SK-N-SH treated with all-trans-retinoic acid at 6 μM for 48 hours (cell line): ENCODE data around the gene ISX.

Experiments used
- ARNTL ChIP-seq: fragments of 450-650 bp; formaldehyde crosslinking; IDR thresholded peaks from 2 replicates; pipeline ENCODE4 v1.5.0; 2020; ENCODE audit warnings: low read depth, mild to moderate bottlenecking, moderate library complexity, borderline replicate concordance
- BACH2 ChIP-seq: fragments of 250-450 bp; sonication (Bioruptor Pico); IDR thresholded peaks from 2 replicates; pipeline ENCODE4 v1.9.0; 2021; ENCODE audit warnings: mild to moderate bottlenecking, borderline replicate concordance
- ESRRG ChIP-seq: fragments of 250-450 bp; sonication (Bioruptor Pico); IDR thresholded peaks from 2 replicates; pipeline ENCODE4 v1.6.1; 2021; ENCODE audit warnings: mild to moderate bottlenecking
- PATZ1 ChIP-seq: fragments of 250-450 bp; sonication (Bioruptor Pico); IDR thresholded peaks from 2 replicates; pipeline ENCODE4 v1.8.0; 2020; ENCODE audit warnings: mild to moderate bottlenecking, moderate library complexity, borderline replicate concordance
- POU6F1 ChIP-seq: fragments of 250-450 bp; sonication (Bioruptor Pico); IDR thresholded peaks from 2 replicates; pipeline ENCODE4 v1.8.0; 2021; ENCODE audit warnings: low read depth, mild to moderate bottlenecking, moderate library complexity, borderline replicate concordance
- ZC3H10 ChIP-seq: fragments of 250-450 bp; sonication (Bioruptor Pico); IDR thresholded peaks from 2 replicates; pipeline ENCODE4 v1.5.1; 2021; ENCODE audit warnings: mild to moderate bottlenecking, moderate library complexity
- ZFP3 ChIP-seq: fragments of 250-450 bp; sonication (Bioruptor Pico); IDR thresholded peaks from 2 replicates; pipeline ENCODE4 v1.5.0; 2020; ENCODE audit warnings: mild to moderate bottlenecking, moderate library complexity
- ZFP30 ChIP-seq: fragments of 450-650 bp; formaldehyde crosslinking; IDR thresholded peaks from 2 replicates; pipeline ENCODE4 v1.5.0; 2022; ENCODE audit warnings: mild to moderate bottlenecking, moderate library complexity
- ZNF565 ChIP-seq: fragments of 450-650 bp; formaldehyde crosslinking; conservative IDR thresholded peaks from 2 replicates; pipeline ENCODE4 v1.5.0; 2020; ENCODE audit warnings: low read depth, mild to moderate bottlenecking, moderate library complexity
- ZNF70 ChIP-seq: fragments of 450-650 bp; formaldehyde crosslinking; IDR thresholded peaks from 2 replicates; pipeline ENCODE4 v1.5.0; 2020; ENCODE audit warnings: mild to moderate bottlenecking, moderate library complexity
- ZNF8 ChIP-seq: fragments of 450-650 bp; formaldehyde crosslinking; IDR thresholded peaks from 2 replicates; pipeline ENCODE4 v1.5.0; 2020; ENCODE audit warnings: mild to moderate bottlenecking, moderate library complexity
- TF ChIP-seq, protein P1 (sequence below): fragments of 250-450 bp; sonication (Bioruptor Pico); IDR thresholded peaks from 2 replicates; pipeline ENCODE4 v1.5.1; 2020; ENCODE audit warnings: low read depth, mild to moderate bottlenecking, moderate library complexity
- TF ChIP-seq, protein P2 (sequence below): fragments of 250-450 bp; sonication (Bioruptor Pico); IDR thresholded peaks from 2 replicates; pipeline ENCODE4 v1.5.0; 2020; ENCODE audit warnings: mild to moderate bottlenecking, moderate library complexity

- TF ChIP-seq ZNF8 (CRISPR knock-in tag) (no peak), ARNTL (no peak), ZC3H10 (CRISPR knock-in tag) (no peak), ESRRG (CRISPR knock-in tag) (no peak), POU6F1 (CRISPR knock-in tag) (no peak), ZNF565 (CRISPR knock-in tag) (no peak), PATZ1 (no peak), ZNF70 (CRISPR knock-in tag) (no peak), ZFP3 (CRISPR knock-in tag) (no peak), BACH2 (no peak), ZFP30 (CRISPR knock-in tag) (no peak)
- TF ChIP-seq, protein P1, sequence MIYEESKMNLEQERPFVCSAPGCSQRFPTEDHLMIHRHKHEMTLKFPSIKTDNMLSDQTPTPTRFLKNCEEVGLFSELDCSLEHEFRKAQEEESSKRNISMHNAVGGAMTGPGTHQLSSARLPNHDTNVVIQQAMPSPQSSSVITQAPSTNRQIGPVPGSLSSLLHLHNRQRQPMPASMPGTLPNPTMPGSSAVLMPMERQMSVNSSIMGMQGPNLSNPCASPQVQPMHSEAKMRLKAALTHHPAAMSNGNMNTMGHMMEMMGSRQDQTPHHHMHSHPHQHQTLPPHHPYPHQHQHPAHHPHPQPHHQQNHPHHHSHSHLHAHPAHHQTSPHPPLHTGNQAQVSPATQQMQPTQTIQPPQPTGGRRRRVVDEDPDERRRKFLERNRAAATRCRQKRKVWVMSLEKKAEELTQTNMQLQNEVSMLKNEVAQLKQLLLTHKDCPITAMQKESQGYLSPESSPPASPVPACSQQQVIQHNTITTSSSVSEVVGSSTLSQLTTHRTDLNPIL (CRISPR knock-in tag), result no peak
- TF ChIP-seq, protein P2, sequence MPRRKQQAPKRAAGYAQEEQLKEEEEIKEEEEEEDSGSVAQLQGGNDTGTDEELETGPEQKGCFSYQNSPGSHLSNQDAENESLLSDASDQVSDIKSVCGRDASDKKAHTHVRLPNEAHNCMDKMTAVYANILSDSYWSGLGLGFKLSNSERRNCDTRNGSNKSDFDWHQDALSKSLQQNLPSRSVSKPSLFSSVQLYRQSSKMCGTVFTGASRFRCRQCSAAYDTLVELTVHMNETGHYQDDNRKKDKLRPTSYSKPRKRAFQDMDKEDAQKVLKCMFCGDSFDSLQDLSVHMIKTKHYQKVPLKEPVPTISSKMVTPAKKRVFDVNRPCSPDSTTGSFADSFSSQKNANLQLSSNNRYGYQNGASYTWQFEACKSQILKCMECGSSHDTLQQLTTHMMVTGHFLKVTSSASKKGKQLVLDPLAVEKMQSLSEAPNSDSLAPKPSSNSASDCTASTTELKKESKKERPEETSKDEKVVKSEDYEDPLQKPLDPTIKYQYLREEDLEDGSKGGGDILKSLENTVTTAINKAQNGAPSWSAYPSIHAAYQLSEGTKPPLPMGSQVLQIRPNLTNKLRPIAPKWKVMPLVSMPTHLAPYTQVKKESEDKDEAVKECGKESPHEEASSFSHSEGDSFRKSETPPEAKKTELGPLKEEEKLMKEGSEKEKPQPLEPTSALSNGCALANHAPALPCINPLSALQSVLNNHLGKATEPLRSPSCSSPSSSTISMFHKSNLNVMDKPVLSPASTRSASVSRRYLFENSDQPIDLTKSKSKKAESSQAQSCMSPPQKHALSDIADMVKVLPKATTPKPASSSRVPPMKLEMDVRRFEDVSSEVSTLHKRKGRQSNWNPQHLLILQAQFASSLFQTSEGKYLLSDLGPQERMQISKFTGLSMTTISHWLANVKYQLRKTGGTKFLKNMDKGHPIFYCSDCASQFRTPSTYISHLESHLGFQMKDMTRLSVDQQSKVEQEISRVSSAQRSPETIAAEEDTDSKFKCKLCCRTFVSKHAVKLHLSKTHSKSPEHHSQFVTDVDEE (CRISPR knock-in tag), result no peak
Measured at GRCh38 chr22:35043252-35043933, 22.6 kb upstream of the ISX start.
